ENCODE data around the gene MYO18A. TPM values are rescaled to one million over a fixed set of nuclear protein-coding genes. Genes with fewer than 3 reads are reported as not detected.

Gene MYO18A
- total RNA-seq, 1 donor from 2014 or later = 11.6 TPM

GRCh38 chr17:29150161-29150560, 30.0 kb downstream of the MYO18A start:
- no peak overlapping the region for H3K9ac ChIP-seq
- H3K4me3 Mint-ChIP-seq = peak overlapping the region; percentile 81
- no peak overlapping the region for H3K27ac Mint-ChIP-seq
- H4K20me1 ChIP-seq (ENCODE audit: low read depth) = peaks cover 2% of the 10 kb centered on the region
- peaks cover 33% of the 10 kb centered on the region for H3K4me1 Mint-ChIP-seq
- H3K9me3 ChIP-seq (ENCODE audit: low read depth) = no peaks in the 10 kb centered on the region
- DNase-seq (ENCODE audit: low spot score) = no peak
- H3K9me3 Mint-ChIP-seq = no peaks in the 10 kb centered on the region
- H3K36me3 ChIP-seq = no peaks in the 10 kb centered on the region
- H3K36me3 Mint-ChIP-seq = no peaks in the 10 kb centered on the region
- no peak overlapping the region for H2AFZ ChIP-seq (replicated peaks)
- peaks cover under 1% of the 10 kb centered on the region for H3K79me2 ChIP-seq (ENCODE audit: low read depth)
- H3K4me3 ChIP-seq = no peak overlapping the region
- H3K4me2 ChIP-seq = no peak overlapping the region
- H3K4me1 ChIP-seq = peaks cover 24% of the 10 kb centered on the region
- TF ChIP-seq CTCF (IDR thresholded peaks at IDR 0.05) (no peak), EZH2 (IDR thresholded peaks at IDR 0.05) (no peak), EZH2phosphoT487 (IDR thresholded peaks at IDR 0.05) (no peak)
- H3F3A ChIP-seq (ENCODE audit: low read depth) = peaks cover 18% of the 10 kb centered on the region
- peaks cover 7% of the 10 kb centered on the region for H3K27me3 Mint-ChIP-seq (ENCODE audit: insufficient read depth, low read depth)
- no peaks in the 10 kb centered on the region for H3K27me3 ChIP-seq
- H3K27ac ChIP-seq = no peak overlapping the region

GRCh38 chr17:29149431-29150064, 30.6 kb downstream of the MYO18A start:
- peaks cover 2% of the 10 kb centered on the region for H4K20me1 ChIP-seq (ENCODE audit: low read depth)
- H3K27me3 Mint-ChIP-seq (ENCODE audit: insufficient read depth, low read depth) = peaks cover 7% of the 10 kb centered on the region
- no peaks in the 10 kb centered on the region for H3K27me3 ChIP-seq
- H3K9me3 Mint-ChIP-seq = no peaks in the 10 kb centered on the region
- no peak overlapping the region for H3K27ac ChIP-seq
- peak overlapping the region; percentile 39 for H3K4me3 ChIP-seq
- H3K36me3 Mint-ChIP-seq = no peaks in the 10 kb centered on the region
- H3K36me3 ChIP-seq = no peaks in the 10 kb centered on the region
- no peaks in the 10 kb centered on the region for H3K9me3 ChIP-seq (ENCODE audit: low read depth)
- peak overlapping the region; percentile 79 for H3K4me2 ChIP-seq
- H3F3A ChIP-seq (ENCODE audit: low read depth) = peaks cover 20% of the 10 kb centered on the region
- DNase-seq (ENCODE audit: low spot score) = no peak
- no peak overlapping the region for H3K9ac ChIP-seq
- H3K4me1 Mint-ChIP-seq = peaks cover 28% of the 10 kb centered on the region
- no peaks in the 10 kb centered on the region for H3K79me2 ChIP-seq (ENCODE audit: low read depth)
- TF ChIP-seq EZH2phosphoT487 (IDR thresholded peaks at IDR 0.05) (no peak), CTCF (IDR thresholded peaks at IDR 0.05) (no peak), EZH2 (IDR thresholded peaks at IDR 0.05) (no peak)
- H3K4me1 ChIP-seq = peaks cover 23% of the 10 kb centered on the region
- peak overlapping the region; percentile 81 for H2AFZ ChIP-seq (replicated peaks)
- H3K4me3 Mint-ChIP-seq = peak overlapping the region; percentile 81
- no peak overlapping the region for H3K27ac Mint-ChIP-seq

- Mint-ChIP-seq H3K9me3 (no peaks in the 10 kb centered on the region), H3K4me3 (peak overlapping the region; percentile 79), H3K36me3 (no peaks in the 10 kb centered on the region), H3K4me1 (peaks cover 31% of the 10 kb centered on the region), H3K27me3 (ENCODE audit: insufficient read depth, low read depth) (peaks cover 7% of the 10 kb centered on the region), H3K27ac (peak overlapping the region; percentile 72)
- Histone ChIP-seq H4K20me1 (ENCODE audit: low read depth) (peaks cover 6% of the 10 kb centered on the region), H3K4me2 (peak overlapping the region; percentile 79), H3K27me3 (no peaks in the 10 kb centered on the region), H3K27ac (no peak overlapping the region), H3K4me1 (peaks cover 23% of the 10 kb centered on the region), H3K4me3 (peak overlapping the region; percentile 39), H2AFZ (replicated peaks) (peak overlapping the region; percentile 81), H3F3A (ENCODE audit: low read depth) (peaks cover 20% of the 10 kb centered on the region), H3K9me3 (ENCODE audit: low read depth) (no peaks in the 10 kb centered on the region), H3K9ac (no peak overlapping the region), H3K36me3 (no peaks in the 10 kb centered on the region), H3K79me2 (ENCODE audit: low read depth) (no peaks in the 10 kb centered on the region)
- peak; percentile 97 for DNase-seq (ENCODE audit: low spot score)
- TF ChIP-seq EZH2 (IDR thresholded peaks at IDR 0.05) (no peak), CTCF (IDR thresholded peaks at IDR 0.05) (peak; percentile 94), EZH2phosphoT487 (IDR thresholded peaks at IDR 0.05) (no peak)
Measured at GRCh38 chr17:29148790-29149430, 31.3 kb downstream of the MYO18A start.
